Fibroblast of skin of back (primary cell): ENCODE data around the gene WDR19.
A peak's percentile ranks its signal among the peaks of the same experiment; 100 is the strongest.
"Not testable (repeated sequence)": the region's sequence is repeated elsewhere in the genome, so short reads cannot be mapped to it uniquely, and the experiment has no call there.

Experiments
- DNase-seq: peaks from one replicate; pipeline ENCODE4 v3.0.0-alpha.2; 2013

Gene WDR19

GRCh38 chr4:39233114-39233513 lies 50.8 kb downstream of the WDR19 start:
- no peak for DNase-seq

- no peak for DNase-seq
These were observed 51.5 kb downstream of the WDR19 start for GRCh38 chr4:39233783-39234182.

GRCh38 chr4:39235021-39235420 lies 52.7 kb downstream of the WDR19 start:
- DNase-seq = no peak

GRCh38 chr4:39235696-39236095 lies 53.4 kb downstream of the WDR19 start:
- DNase-seq = peak; percentile 64

- DNase-seq = no peak
These were observed 54.9 kb downstream of the WDR19 start for GRCh38 chr4:39237179-39237578.

DNA sequence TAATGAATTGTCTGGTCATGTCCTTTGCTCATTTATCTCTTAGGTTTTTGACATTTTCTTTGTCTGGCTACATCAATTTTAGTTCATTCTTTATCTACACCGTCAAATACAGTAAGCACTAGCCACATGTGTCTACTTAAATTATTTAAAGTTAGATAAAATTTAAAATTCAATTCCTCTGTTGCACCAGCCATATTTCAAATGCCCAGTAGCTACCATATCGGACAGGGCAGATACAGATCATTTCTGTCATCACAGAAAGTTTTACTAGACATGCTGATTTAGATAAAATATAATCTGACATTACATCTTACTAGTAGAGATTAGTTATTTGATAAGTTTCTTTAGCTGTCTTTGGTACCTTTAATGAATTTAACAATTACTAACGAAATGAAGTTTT lies 61.1 kb downstream of the WDR19 start:
- DNase-seq = no peak

DNA sequence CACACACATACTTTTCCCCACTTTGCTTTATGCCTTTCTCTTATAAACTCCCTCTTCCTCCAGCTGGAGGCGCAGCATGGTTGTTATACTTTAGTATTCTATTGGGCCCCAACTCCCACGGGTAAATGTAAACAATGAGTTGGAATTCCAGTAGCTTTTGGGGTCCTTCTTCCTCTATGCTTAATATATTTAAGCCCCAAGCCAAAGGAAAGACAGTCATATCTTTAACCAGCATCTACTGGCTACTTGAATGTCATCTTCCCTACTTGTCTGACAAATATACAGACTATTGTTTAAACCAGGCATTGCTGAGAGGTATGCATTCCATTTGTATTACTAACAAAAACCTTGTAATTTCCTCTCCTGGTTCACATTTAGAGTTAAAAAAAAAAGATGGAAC lies 72.9 kb downstream of the WDR19 start:
- DNase-seq = peak; percentile 70

- DNase-seq = no peak
These were observed 73.5 kb downstream of the WDR19 start for GRCh38 chr4:39255871-39256270.

- peak; percentile 74 for DNase-seq
These were observed 74.1 kb downstream of the WDR19 start for GRCh38 chr4:39256436-39256835.

GRCh38 chr4:39259571-39260330 lies 77.4 kb downstream of the WDR19 start:
- peak; percentile 66 for DNase-seq

DNA sequence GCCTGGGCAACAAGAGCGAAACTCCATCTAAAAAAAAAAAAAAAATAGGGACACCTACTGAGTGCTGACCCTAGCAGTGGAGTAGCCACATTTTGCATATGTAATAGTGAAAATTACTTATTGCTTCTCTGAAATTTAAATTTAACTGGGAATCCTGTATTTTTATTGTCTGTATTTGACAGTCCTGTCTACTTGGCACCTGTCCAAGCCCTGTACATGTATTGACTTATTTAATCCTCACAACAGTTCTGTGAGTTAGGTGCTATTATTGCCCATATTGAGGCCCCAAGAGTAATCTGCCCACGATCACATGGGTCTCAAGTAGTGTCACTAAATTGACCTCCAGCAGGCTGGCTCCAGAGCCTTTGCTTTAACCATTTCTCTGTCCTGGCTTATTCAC lies 81.6 kb downstream of the WDR19 start:
- no peak for DNase-seq

DNA sequence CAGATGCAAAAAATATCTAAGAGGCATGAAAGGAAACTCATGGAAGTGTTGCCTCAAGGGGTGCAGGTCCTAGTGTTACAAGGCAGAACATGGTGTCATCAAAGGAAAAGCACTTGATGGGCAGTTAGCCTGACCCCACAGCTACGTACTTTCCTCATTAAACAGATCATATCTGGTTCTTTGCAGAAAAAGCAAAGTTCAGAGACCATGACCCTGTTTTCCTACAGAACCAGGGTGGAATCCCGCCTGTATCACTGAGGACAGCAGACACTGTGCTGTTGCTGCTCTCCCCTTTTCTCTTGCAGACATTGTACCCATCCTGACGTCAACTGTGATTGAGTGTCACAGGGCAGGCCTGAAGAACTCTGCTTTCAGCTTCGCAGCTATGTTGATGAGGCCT lies 92.2 kb downstream of the WDR19 start:
- no peak for DNase-seq

DNA sequence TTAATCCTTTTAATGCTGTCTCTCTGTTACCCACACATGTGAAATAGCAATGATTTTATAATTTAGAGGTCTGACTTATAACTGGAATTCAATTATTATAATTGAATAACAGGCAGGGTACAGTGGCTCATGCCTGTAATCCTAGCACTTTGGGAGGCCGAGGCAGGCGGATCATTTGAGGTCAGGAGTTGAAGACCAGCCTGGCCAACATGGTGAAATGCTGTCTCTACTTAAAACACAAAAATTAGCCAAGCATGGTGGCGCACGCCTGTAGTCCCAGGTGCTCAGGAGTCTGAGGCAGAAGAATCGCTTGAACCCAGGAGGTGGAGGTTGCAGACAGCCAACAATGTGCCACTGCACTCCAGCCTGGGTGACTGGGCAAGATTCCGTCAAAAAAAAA lies 95.3 kb downstream of the WDR19 start:
- not testable (repeated sequence) for DNase-seq

DNA sequence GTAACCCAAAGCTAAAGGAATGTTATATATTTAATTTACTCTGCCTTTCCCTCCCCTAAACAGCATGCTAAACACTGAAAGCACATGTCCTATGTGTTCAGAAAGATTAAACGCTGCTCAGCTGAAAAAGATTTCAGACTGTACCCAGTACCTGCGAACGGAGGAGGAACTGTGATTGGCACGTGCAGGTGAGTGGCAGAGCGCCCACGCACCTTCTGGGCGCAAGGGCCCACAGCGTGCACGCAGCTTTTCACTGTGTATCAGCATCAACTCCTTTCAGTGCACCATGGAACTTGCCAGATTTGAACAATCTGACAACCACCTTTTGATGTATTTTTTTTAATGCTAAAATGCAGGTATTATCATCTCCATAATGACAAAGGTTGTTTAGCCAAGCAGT lies 96.1 kb downstream of the WDR19 start:
- DNase-seq = no peak

DNA sequence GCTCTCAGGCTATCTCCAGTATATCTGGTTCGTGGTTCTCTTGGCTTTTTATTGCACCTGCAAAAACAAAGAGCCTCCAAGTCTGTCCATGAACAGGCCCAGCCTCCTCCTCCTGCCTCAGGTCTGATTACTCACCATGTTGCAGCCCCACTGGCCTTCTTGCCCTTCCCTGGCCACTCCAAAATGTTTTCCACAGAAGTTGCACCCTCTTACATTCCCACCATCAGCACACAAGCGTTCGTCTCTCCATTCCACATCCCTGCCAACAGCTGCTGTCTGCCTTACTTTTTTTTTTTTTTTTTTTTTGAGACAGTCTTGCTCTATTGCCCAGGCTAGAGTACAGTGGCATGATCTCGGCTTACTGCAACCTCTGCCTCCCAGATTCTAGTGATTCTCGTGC lies 97.1 kb downstream of the WDR19 start:
- DNase-seq = no peak

DNA sequence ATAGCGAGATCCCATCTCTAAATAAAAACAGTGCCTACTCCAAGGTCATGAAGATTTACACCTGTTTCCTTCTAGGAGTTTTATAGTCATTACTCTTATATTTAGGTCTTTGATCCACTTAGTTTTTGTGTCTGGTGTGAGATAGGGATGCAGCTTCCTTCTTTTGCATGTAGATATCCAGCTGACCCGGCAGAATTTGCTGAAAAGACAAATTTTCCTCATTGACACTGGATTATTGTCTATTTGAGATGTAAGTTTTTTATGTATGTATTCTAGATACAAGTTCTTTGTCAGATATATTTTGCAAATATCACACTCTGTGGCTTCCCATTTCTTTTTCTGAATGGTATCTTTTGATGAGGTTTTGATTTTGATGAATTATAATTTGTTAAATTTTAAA lies 98.4 kb downstream of the WDR19 start:
- DNase-seq = no peak

GRCh38 chr4:39285111-39285795 lies 102.9 kb downstream of the WDR19 start:
- DNase-seq = no peak

- DNase-seq = no peak
These were observed 103.5 kb downstream of the WDR19 start for GRCh38 chr4:39285853-39286252.

- DNase-seq = no peak
These were observed 103.9 kb downstream of the WDR19 start for GRCh38 chr4:39286263-39286662.

DNA sequence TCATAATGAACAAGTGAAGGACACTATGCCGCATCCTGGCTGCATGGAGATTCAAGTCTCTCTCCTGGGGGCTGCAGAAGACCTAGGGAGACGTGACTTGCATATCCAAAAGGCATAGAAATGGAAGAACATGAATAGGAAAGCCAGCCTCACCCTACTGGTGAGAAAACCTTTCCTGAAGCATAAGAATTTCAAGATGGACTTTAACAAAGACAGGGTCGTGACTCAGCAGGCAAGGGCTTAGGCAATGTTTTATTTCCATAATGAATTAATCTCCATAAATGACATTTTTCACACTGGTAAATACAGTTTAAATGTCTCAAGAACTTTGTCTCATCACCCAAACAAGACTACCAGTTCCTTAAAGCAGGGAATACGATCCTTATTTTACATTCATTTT lies 104.9 kb downstream of the WDR19 start:
- DNase-seq = no peak

- no peak for DNase-seq
These were observed 109.4 kb downstream of the WDR19 start for GRCh38 chr4:39291686-39292085.

DNA sequence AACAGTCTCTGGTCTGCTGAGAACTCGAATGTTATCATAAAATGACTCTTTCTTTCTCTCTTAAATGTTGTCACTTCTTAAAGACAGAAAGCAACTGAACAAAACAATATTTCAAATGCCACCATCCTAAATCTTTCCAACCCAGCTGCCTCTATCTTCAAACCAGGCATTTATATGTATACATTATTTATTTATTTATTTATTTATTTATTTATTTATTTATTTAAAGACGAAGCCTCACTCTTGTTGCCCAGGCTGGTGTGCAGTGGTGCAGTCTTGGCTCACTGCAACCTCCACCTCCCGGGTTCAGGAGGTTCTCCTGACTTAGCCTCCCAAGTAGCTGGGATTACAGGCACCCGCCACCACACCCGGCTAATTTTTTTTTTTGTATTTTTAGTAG lies 110.1 kb downstream of the WDR19 start:
- DNase-seq = not testable (repeated sequence)

DNA sequence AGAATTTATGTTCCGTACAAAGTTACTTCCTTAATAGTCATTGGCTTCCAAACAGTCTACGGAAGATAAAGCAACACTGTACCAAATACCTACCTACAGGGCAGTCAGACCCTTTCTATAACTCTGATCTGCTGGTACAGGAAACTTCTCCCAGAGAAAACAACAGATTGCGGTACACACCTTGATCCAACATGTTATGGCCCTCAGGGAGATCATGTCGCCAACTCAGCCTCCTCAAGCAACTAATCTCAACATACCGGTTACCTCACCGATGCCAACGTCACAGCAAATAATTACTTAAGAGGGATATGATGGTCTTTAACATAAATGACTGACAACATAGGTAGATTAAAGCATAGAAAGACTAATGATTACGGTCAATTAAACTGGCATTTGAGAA lies 113.5 kb downstream of the WDR19 start:
- no peak for DNase-seq

- DNase-seq = no peak
These were observed 120.6 kb downstream of the WDR19 start for GRCh38 chr4:39302901-39303300.
